ENCODE results near the gene IGF2R.

Gene IGF2R

DNA sequence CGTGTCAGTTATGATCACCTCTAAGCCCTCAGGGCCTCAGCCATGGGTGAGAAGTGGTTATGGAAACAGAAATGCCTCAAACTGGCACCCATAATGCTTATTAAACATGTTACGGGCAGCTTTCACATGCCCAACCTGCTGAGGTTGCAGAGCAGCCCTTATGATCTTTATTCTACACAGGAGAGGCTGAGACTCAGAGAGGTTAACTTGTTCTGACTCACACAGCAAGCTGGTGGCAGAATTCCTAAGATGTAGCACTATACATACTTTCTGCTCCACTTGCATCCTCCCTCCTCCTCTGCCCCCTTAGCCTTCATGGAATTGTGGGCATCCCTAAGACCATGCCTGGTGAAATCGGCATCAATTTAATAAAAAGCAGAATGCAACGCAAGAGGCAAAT is 34.7 kb upstream of the IGF2R start:
- DNase-seq = no peak
- no peaks in the 10 kb centered on the region for H3K36me3 ChIP-seq (ENCODE audit: control insufficient read depth, insufficient read depth, low read length)
- H3K9me3 ChIP-seq (ENCODE audit: control insufficient read depth, low read length) = no peaks in the 10 kb centered on the region

DNA sequence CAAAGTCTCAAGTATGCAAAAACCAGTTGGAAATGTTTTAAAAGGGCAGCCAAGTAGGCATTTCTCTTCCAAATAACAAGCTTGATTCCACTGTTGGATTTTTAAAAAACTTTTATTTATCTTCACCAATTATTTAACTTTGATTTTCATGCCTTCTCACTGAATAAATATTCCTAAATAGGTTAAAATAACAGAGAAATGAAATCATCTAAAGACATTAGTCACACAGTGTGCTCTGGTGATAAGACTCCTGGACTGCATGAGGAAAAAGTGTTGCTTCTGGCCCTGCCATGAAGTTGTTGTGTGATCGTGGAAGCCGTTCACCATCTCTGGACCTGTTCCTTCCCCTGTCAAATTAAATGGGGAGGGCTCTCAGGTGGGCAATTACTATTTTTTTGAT is 33.8 kb upstream of the IGF2R start:
- no peaks in the 10 kb centered on the region for H3K4me1 ChIP-seq (ENCODE audit: control insufficient read depth, insufficient read depth, low read length, poor library complexity, severe bottlenecking)
- DNase-seq = no peak
- no peaks in the 10 kb centered on the region for H3K9me3 ChIP-seq (ENCODE audit: control insufficient read depth, low read length)
- no peaks in the 10 kb centered on the region for H3K36me3 ChIP-seq (ENCODE audit: control insufficient read depth, insufficient read depth, low read length)
- H3K27me3 ChIP-seq (replicated peaks; ENCODE audit: control insufficient read depth, insufficient read depth, low read length, poor library complexity, severe bottlenecking) = no peaks in the 10 kb centered on the region
- no peak overlapping the region for H3K4me3 ChIP-seq (ENCODE audit: insufficient read depth, low read depth, low read length, poor library complexity, severe bottlenecking)
- no peak overlapping the region for H3K27ac ChIP-seq (ENCODE audit: insufficient read depth, low read length, poor library complexity, severe bottlenecking)

More for the DNA sequence above, 34.7 kb upstream of the IGF2R start:
- Histone ChIP-seq H3K27me3 (replicated peaks; ENCODE audit: control insufficient read depth, insufficient read depth, low read length, poor library complexity, severe bottlenecking) (no peaks in the 10 kb centered on the region), H3K4me3 (ENCODE audit: insufficient read depth, low read depth, low read length, poor library complexity, severe bottlenecking) (no peak overlapping the region), H3K4me1 (ENCODE audit: control insufficient read depth, insufficient read depth, low read length, poor library complexity, severe bottlenecking) (peaks cover 5% of the 10 kb centered on the region), H3K27ac (ENCODE audit: insufficient read depth, low read length, poor library complexity, severe bottlenecking) (no peak overlapping the region)

DNA sequence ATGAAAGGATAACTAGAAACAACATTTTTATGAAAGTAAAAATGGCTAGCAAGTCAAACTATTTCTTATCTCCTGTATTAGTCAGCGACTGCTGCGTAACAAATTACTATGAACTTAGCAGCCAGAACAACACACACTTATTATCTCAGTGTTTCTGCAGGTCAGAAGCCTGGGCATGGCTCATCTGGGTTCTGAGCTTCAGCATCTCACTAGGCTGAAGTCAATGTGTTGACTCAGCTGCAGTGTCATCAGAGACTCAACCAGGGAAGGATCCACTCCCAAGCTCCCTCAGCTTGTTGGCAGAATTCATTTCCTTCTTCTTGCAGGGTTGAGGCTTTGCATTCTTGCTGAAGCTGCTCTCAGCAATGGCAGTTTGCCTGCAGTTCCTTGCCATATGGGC is 33.2 kb upstream of the IGF2R start:
- Histone ChIP-seq H3K4me1 (ENCODE audit: control insufficient read depth, insufficient read depth, low read length, poor library complexity, severe bottlenecking) (no peaks in the 10 kb centered on the region), H3K9me3 (ENCODE audit: control insufficient read depth, low read length) (no peaks in the 10 kb centered on the region), H3K4me3 (ENCODE audit: insufficient read depth, low read depth, low read length, poor library complexity, severe bottlenecking) (no peak overlapping the region), H3K36me3 (ENCODE audit: control insufficient read depth, insufficient read depth, low read length) (no peaks in the 10 kb centered on the region), H3K27me3 (replicated peaks; ENCODE audit: control insufficient read depth, insufficient read depth, low read length, poor library complexity, severe bottlenecking) (no peaks in the 10 kb centered on the region), H3K27ac (ENCODE audit: insufficient read depth, low read length, poor library complexity, severe bottlenecking) (no peak overlapping the region)
- no peak for DNase-seq

DNA sequence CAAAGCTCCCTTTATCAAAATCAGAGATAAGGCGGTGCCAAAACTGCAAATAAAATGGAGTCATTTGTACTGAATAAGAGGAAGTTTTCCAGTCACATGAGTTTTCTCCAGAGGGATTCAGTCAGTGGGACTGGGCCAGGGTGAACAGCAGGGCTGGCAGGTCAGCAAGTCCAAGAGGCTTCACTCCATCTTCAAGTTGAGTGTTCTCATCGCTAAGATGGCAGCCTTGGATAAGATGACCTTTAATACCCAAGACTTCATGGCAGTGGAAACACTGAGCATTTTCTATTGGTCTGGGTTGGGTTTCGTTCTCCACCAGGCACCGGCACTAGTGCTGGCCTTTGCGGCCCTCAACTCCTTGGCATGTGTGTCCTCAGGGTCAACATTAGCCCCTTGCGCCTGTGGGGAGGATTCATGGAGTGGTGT is 29.3 kb upstream of the IGF2R start:
- no peaks in the 10 kb centered on the region for H3K4me1 ChIP-seq (ENCODE audit: control insufficient read depth, insufficient read depth, low read length, poor library complexity, severe bottlenecking)
- H3K36me3 ChIP-seq (ENCODE audit: control insufficient read depth, insufficient read depth, low read length) = no peaks in the 10 kb centered on the region
- H3K27ac ChIP-seq (ENCODE audit: insufficient read depth, low read length, poor library complexity, severe bottlenecking) = no peak overlapping the region
- no peaks in the 10 kb centered on the region for H3K9me3 ChIP-seq (ENCODE audit: control insufficient read depth, low read length)
- H3K4me3 ChIP-seq (ENCODE audit: insufficient read depth, low read depth, low read length, poor library complexity, severe bottlenecking) = no peak overlapping the region
- DNase-seq = no peak
- H3K27me3 ChIP-seq (replicated peaks; ENCODE audit: control insufficient read depth, insufficient read depth, low read length, poor library complexity, severe bottlenecking) = no peaks in the 10 kb centered on the region

DNA sequence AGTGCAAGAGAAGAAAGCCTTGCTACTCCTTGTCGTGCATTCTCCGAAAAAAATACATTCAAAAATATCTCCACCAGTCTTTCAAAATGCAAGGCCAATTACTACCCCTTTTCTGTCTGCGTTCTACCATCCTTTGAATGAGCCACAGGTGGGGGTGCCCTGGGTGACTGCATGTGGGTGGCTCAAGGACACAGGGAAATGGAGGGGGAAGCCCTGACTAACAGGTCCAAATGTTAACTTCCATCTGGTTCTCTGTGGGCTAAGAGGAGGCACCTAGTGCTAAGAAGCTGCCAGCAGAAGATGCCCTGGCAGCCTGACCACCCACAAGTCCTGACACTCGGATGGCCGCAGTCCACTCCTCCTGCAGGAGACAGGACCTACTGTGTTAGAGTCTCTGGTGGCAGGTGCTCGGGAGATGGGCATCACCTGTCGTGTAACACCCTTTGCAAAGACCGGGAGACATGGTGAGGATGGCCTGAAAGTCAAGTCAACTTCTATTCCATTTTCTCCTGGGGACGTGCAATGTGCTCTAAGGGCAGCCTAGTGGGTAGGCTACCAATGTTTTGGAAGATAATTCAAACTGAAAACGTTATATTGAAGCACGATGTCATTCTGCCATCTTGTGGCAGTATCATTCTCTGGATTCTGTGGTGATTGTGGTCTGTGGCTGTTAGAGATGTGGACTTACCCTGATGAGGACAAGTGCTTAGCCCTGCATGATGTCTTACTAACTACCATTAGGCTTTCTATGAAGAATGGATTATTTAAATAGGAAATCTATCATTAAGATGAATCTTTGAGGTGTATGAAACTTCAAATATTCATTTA is 27.4 kb upstream of the IGF2R start:
- peak in 2 of 3 donors; percentile 8 to 18 for DNase-seq
- H3K27me3 ChIP-seq (replicated peaks; ENCODE audit: control insufficient read depth, insufficient read depth, low read length, poor library complexity, severe bottlenecking) = no peaks in the 10 kb centered on the region

DNA sequence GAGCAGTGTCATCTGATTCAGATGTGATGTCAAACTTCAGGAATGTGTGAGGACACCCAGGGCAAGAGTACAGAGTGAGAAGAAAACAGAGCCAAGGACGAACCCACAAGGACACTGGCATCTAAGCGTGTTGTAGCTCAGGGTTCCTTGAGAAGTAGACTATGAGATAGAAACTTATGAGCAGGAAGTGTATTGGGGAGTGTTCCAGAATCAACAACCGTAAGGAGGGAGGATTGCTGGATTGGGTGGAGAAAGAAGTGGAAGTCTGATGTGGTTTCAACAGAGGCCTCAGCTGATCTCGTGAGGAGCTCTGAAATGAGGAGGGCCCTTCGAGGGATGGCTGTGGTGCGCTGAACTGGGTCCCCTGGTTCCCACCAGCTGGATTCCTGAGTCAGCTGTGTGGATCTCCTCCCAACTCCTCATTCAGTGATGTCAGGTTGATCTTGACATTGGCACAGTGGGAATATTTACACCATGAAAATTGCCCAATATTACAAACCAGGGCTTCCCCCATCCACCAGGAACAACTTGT is 25.7 kb upstream of the IGF2R start:
- H3K36me3 ChIP-seq (ENCODE audit: control insufficient read depth, insufficient read depth, low read length) = no peaks in the 10 kb centered on the region
- no peak overlapping the region for H3K27ac ChIP-seq (ENCODE audit: insufficient read depth, low read length, poor library complexity, severe bottlenecking)
- DNase-seq = no peak
- H3K27me3 ChIP-seq (replicated peaks; ENCODE audit: control insufficient read depth, insufficient read depth, low read length, poor library complexity, severe bottlenecking) = no peaks in the 10 kb centered on the region
- H3K4me1 ChIP-seq (ENCODE audit: control insufficient read depth, insufficient read depth, low read length, poor library complexity, severe bottlenecking) = no peaks in the 10 kb centered on the region
- H3K4me3 ChIP-seq (ENCODE audit: insufficient read depth, low read depth, low read length, poor library complexity, severe bottlenecking) = no peak overlapping the region
- H3K9me3 ChIP-seq (ENCODE audit: control insufficient read depth, low read length) = no peaks in the 10 kb centered on the region

More for the DNA sequence above, 27.4 kb upstream of the IGF2R start:
- no peak overlapping the region for H3K27ac ChIP-seq (ENCODE audit: insufficient read depth, low read length, poor library complexity, severe bottlenecking)
- H3K36me3 ChIP-seq (ENCODE audit: control insufficient read depth, insufficient read depth, low read length) = no peaks in the 10 kb centered on the region
- no peak overlapping the region for H3K4me3 ChIP-seq (ENCODE audit: insufficient read depth, low read depth, low read length, poor library complexity, severe bottlenecking)
- no peaks in the 10 kb centered on the region for H3K9me3 ChIP-seq (ENCODE audit: control insufficient read depth, low read length)
- no peaks in the 10 kb centered on the region for H3K4me1 ChIP-seq (ENCODE audit: control insufficient read depth, insufficient read depth, low read length, poor library complexity, severe bottlenecking)

DNA sequence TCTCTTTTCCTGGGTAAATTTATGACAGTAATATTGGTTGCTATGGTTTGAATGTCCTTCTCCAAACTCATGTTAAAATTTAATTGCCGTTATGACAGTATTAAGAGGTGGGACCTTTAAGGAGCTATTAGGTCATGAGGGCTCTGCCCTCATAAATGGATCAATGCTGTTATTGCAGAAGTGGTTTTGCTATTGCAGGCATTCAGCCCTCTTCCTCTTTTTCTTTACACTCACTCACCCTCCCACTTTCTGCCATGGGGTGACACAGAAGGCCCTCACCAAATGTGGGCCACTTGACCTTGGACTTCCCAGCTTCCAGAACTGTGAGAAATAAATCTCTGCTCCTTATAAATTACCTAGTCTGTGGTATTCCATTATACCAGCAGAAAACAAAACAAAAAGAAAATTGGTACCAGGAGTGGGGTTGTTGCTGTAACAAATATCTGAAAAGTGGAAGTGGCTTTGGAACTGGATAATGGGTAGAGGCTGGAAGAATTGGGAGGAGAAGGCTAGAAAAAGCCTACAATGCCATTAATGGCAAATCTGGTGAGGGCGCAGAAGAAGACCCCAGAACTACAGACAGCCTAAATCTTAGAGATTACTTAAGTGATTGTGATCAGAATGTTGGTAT is 24.8 kb upstream of the IGF2R start:
- H3K4me3 ChIP-seq (ENCODE audit: insufficient read depth, low read depth, low read length, poor library complexity, severe bottlenecking) = no peak overlapping the region
- H3K36me3 ChIP-seq (ENCODE audit: control insufficient read depth, insufficient read depth, low read length) = no peaks in the 10 kb centered on the region
- no peaks in the 10 kb centered on the region for H3K4me1 ChIP-seq (ENCODE audit: control insufficient read depth, insufficient read depth, low read length, poor library complexity, severe bottlenecking)
- no peaks in the 10 kb centered on the region for H3K27me3 ChIP-seq (replicated peaks; ENCODE audit: control insufficient read depth, insufficient read depth, low read length, poor library complexity, severe bottlenecking)
- H3K9me3 ChIP-seq (ENCODE audit: control insufficient read depth, low read length) = no peaks in the 10 kb centered on the region
- H3K27ac ChIP-seq (ENCODE audit: insufficient read depth, low read length, poor library complexity, severe bottlenecking) = no peak overlapping the region
- DNase-seq = no peak

DNA sequence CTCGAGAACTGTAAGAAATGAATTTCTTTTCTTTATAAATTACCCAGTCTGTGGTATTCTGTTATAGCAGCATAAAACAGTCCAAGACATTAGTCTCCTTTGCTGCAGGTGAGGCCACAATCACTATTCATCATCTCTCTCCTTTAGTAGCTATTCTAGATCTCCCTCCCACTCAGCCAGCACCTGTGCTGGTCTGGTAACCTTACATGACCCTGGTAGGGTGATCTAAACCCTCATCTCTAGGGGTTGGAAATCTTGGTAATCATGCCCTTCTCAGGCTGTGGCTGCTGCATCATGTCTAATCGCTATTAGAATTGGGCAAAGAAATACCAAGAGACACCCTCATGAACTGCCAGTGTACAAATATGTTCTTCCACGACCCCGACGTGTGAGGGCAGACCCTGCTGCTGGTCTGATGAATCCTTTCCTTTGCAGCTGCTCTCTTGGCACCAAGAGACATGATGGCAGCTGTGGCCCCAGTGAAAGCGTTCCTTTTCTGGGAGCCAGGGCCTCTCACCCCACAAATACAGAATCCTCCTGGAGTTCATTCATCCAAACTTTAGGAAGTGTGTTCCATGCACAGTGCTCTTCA is 23.0 kb upstream of the IGF2R start:
- H3K9me3 ChIP-seq (ENCODE audit: control insufficient read depth, low read length) = no peaks in the 10 kb centered on the region

DNA sequence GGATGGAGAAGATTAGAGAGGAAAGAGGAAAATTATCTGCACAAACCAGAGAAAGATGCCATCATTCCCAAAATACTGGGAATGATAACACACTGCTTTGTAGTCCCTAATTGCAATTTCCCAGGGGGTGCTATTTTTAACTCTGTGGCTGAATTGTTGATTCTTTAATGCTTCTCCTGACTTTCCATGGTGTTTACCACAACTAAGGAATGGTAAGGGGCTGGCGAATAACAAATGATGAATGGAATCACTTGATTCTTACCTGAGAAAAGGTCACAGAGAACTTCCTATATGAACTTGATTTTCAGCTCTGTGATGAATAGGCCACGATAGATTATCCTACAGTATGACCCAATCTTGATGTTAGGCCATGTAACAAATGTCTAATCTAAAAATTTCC is 22.0 kb upstream of the IGF2R start:
- H3K36me3 ChIP-seq (ENCODE audit: control insufficient read depth, insufficient read depth, low read length) = no peaks in the 10 kb centered on the region
- no peaks in the 10 kb centered on the region for H3K9me3 ChIP-seq (ENCODE audit: control insufficient read depth, low read length)
- no peaks in the 10 kb centered on the region for H3K4me1 ChIP-seq (ENCODE audit: control insufficient read depth, insufficient read depth, low read length, poor library complexity, severe bottlenecking)
- no peaks in the 10 kb centered on the region for H3K27me3 ChIP-seq (replicated peaks; ENCODE audit: control insufficient read depth, insufficient read depth, low read length, poor library complexity, severe bottlenecking)
- no peak for DNase-seq
- no peak overlapping the region for H3K4me3 ChIP-seq (ENCODE audit: insufficient read depth, low read depth, low read length, poor library complexity, severe bottlenecking)
- no peak overlapping the region for H3K27ac ChIP-seq (ENCODE audit: insufficient read depth, low read length, poor library complexity, severe bottlenecking)

More for the DNA sequence above, 23.0 kb upstream of the IGF2R start:
- H3K27ac ChIP-seq (ENCODE audit: insufficient read depth, low read length, poor library complexity, severe bottlenecking) = no peak overlapping the region
- no peaks in the 10 kb centered on the region for H3K27me3 ChIP-seq (replicated peaks; ENCODE audit: control insufficient read depth, insufficient read depth, low read length, poor library complexity, severe bottlenecking)
- no peaks in the 10 kb centered on the region for H3K36me3 ChIP-seq (ENCODE audit: control insufficient read depth, insufficient read depth, low read length)
- no peaks in the 10 kb centered on the region for H3K4me1 ChIP-seq (ENCODE audit: control insufficient read depth, insufficient read depth, low read length, poor library complexity, severe bottlenecking)
- DNase-seq = no peak
- no peak overlapping the region for H3K4me3 ChIP-seq (ENCODE audit: insufficient read depth, low read depth, low read length, poor library complexity, severe bottlenecking)

DNA sequence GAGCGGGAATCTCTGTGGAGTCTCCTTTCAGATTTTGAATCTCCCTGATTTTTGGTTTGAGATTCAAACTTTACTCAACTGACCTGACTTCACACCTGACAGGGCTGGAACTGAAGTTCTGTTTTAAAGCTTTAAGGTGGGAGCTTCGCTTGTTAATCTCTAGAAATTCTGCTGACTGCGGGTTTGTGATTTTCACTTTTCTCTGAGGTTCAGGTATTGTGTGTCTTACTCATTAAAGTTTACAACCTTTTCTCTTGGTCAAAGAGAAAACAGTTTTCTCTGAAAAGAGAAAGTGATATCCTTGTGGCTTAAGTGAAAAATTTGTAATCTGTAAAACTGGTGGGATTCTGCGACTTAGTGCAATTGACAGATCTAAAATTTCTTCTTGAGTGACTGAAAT is 20.7 kb upstream of the IGF2R start:
- H3K27ac ChIP-seq (ENCODE audit: insufficient read depth, low read length, poor library complexity, severe bottlenecking) = no peak overlapping the region
- no peak for DNase-seq
- H3K4me3 ChIP-seq (ENCODE audit: insufficient read depth, low read depth, low read length, poor library complexity, severe bottlenecking) = no peak overlapping the region

More for the DNA sequence above, 20.7 kb upstream of the IGF2R start:
- H3K27me3 ChIP-seq (replicated peaks; ENCODE audit: control insufficient read depth, insufficient read depth, low read length, poor library complexity, severe bottlenecking) = no peaks in the 10 kb centered on the region
- H3K36me3 ChIP-seq (ENCODE audit: control insufficient read depth, insufficient read depth, low read length) = no peaks in the 10 kb centered on the region
- no peaks in the 10 kb centered on the region for H3K9me3 ChIP-seq (ENCODE audit: control insufficient read depth, low read length)
- no peaks in the 10 kb centered on the region for H3K4me1 ChIP-seq (ENCODE audit: control insufficient read depth, insufficient read depth, low read length, poor library complexity, severe bottlenecking)
